GM18526 (cell line): ENCODE results near the gene SMAP2.

Source experiments
- POLR2A ChIP-seq: IDR thresholded peaks from 3 replicates; pipeline ENCODE4 v1.6.1; 2011; ENCODE audit not compliant: insufficient read length; ENCODE audit errors: extremely low read depth

The SMAP2 gene

GRCh38 chr1:40425198-40425597 is 51.7 kb downstream of the SMAP2 start:
- TF ChIP-seq POLR2A = no peak

GRCh38 chr1:40431385-40431784 is 57.9 kb downstream of the SMAP2 start:
- TF ChIP-seq POLR2A = no peak

GRCh38 chr1:40432644-40433390 is 59.3 kb downstream of the SMAP2 start:
- TF ChIP-seq POLR2A = no peak

- no peak for TF ChIP-seq POLR2A
These were observed 61.9 kb downstream of the SMAP2 start for GRCh38 chr1:40435471-40435870.

GRCh38 chr1:40435876-40436275 is 62.3 kb downstream of the SMAP2 start:
- TF ChIP-seq POLR2A = no peak

GRCh38 chr1:40438391-40439015 is 65.0 kb downstream of the SMAP2 start:
- no peak for TF ChIP-seq POLR2A

GRCh38 chr1:40439247-40439646 is 65.7 kb downstream of the SMAP2 start:
- no peak for TF ChIP-seq POLR2A

GRCh38 chr1:40449684-40450494 is 76.4 kb downstream of the SMAP2 start, which contains the start of gene ZFP69B:
Gene ZFP69B (plus strand): TSS chr1:40450476. CDS start chr1:40450962, 486 bp downstream.
- TF ChIP-seq POLR2A = peak; percentile 73

GRCh38 chr1:40450495-40451237 is 77.1 kb downstream of the SMAP2 start:
- TF ChIP-seq POLR2A = no peak

- TF ChIP-seq POLR2A = no peak
These were observed 77.7 kb downstream of the SMAP2 start for GRCh38 chr1:40451238-40451585.

- TF ChIP-seq POLR2A = no peak
These were observed 81.3 kb downstream of the SMAP2 start for GRCh38 chr1:40454873-40455272.

GRCh38 chr1:40462956-40463590 is 89.5 kb downstream of the SMAP2 start:
- no peak for TF ChIP-seq POLR2A

- no peak for TF ChIP-seq POLR2A
These were observed 95.8 kb downstream of the SMAP2 start for GRCh38 chr1:40469327-40469726.
